Measurements from ENCODE around the gene PDHB. TPM values are rescaled to one million over a fixed set of nuclear protein-coding genes. Genes with fewer than 3 reads are reported as not detected.

PDHB gene
- polyA plus RNA-seq, 1 donor (not counting 4 experiments of a cell fraction or from before 2014, with no cell fraction given), result 78.9 TPM

DNA sequence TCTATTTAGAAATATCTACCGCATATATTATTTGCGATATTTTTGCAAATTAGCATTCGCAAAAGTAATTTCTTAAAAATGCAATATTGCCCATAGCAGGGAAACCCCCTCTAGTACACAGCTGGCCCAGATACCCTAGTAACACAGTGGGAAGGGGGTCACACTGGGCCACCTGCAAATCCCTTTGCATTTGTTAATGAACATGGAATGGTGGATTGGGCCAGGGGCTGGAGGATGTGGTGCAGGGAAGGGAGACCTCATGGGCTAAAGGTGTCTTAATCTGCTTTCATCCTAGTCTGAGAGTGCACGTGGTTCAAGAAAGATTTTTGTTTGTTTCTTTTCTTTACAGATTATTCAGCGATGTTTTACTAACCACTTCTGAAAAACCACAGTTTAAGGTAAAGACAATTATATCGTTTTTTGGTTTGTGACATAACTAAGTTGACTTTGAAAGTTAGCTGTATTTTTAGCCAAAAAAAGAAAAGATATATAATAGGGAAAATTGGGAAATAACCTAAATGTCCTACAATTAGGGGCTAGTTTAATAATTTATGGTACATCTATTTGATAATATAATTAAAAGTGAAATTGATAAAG is 30.0 kb downstream of the PDHB start:
- TF ChIP-seq, protein P1, sequence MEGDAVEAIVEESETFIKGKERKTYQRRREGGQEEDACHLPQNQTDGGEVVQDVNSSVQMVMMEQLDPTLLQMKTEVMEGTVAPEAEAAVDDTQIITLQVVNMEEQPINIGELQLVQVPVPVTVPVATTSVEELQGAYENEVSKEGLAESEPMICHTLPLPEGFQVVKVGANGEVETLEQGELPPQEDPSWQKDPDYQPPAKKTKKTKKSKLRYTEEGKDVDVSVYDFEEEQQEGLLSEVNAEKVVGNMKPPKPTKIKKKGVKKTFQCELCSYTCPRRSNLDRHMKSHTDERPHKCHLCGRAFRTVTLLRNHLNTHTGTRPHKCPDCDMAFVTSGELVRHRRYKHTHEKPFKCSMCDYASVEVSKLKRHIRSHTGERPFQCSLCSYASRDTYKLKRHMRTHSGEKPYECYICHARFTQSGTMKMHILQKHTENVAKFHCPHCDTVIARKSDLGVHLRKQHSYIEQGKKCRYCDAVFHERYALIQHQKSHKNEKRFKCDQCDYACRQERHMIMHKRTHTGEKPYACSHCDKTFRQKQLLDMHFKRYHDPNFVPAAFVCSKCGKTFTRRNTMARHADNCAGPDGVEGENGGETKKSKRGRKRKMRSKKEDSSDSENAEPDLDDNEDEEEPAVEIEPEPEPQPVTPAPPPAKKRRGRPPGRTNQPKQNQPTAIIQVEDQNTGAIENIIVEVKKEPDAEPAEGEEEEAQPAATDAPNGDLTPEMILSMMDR (optimal IDR thresholded peaks at IDR 0.05 in 1 of 3, IDR thresholded peaks at IDR 0.05 in 1 of 3, conservative IDR thresholded peaks at IDR 0.05 in 1 of 3; ENCODE audit: extremely low read depth in 1 of 3, insufficient read depth in 2 of 3, low read length in 3 of 3), result no peak
- TF ChIP-seq EZH2 (IDR thresholded peaks at IDR 0.05; ENCODE audit: low read length), result no peak

DNA sequence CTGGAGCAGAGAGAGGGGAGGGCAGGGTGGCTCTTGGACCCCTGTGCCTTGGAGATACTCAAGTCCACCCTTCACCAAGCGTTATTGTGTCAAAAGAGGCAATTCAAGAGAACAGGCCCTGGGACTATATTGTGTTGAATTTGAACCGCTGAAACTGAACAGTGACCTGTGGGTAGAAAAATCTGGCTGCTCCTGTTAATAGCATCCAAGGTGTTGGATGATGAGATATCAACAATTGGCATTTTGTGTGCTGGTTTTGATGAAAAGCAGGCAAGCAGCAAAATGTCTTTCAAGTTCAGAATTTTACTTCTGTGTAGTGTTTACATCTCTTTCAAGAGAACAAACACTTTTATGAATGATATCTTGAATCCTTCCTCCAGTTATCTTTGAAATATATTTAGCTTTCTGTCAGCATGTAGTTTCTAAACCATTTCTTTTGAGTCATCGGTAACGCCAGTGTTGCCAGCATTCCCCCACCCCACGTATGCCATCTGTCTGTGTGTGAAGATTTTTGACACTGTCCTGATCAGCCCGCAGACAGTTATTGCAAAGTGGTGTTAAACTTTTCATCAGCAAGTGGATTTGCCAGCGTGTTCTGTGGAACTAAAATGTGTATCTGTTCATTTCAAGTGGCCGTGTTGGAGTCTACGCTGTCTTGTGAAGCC is 34.8 kb downstream of the PDHB start:
- H3K9me1 ChIP-seq (ENCODE audit: control insufficient read depth, extremely low read depth, insufficient read depth, low read length), result no peaks in the 10 kb centered on the region
- no peak overlapping the region for H2AFZ ChIP-seq (ENCODE audit: control insufficient read depth, low read length)
- no peak for DNase-seq (ENCODE audit: low read depth, low spot score)
- H3K9me3 ChIP-seq (ENCODE audit: control insufficient read depth, low read depth, low read length), result no peaks in the 10 kb centered on the region
- no peak overlapping the region for H3K4me3 ChIP-seq (ENCODE audit: control insufficient read depth in 2 of 3, extremely low read depth in 1 of 3, insufficient read depth in 2 of 3, low read depth in 1 of 3, low read length in 3 of 3)
- H3K4me2 ChIP-seq (ENCODE audit: control insufficient read depth, extremely low read depth, insufficient read depth, low read depth, low read length), result no peak overlapping the region
- no peak overlapping the region for H3K9ac ChIP-seq (ENCODE audit: control insufficient read depth, extremely low read depth, insufficient read depth, low read length)
- H3K79me2 ChIP-seq (ENCODE audit: control insufficient read depth, insufficient read depth, low read length), result no peaks in the 10 kb centered on the region
- no peaks in the 10 kb centered on the region for H3K27me3 ChIP-seq (ENCODE audit: control insufficient read depth, extremely low read depth, insufficient read depth, low read length)
- H3K36me3 ChIP-seq (ENCODE audit: control insufficient read depth in 2 of 2, extremely low read depth in 1 of 2, insufficient read depth in 2 of 2, low read length in 2 of 2), result peaks cover 0 to 16% of the 10 kb centered on the region in 2 experiments
- dilution Hi-C loops (cut with MboI; ENCODE audit: extremely low pct_ligation_motif_present, low sequenced_read_pairs), result no loop called here
- FAIRE-seq, result no peak
- TF ChIP-seq, protein P1 (optimal IDR thresholded peaks at IDR 0.05 in 1 of 3, IDR thresholded peaks at IDR 0.05 in 1 of 3, conservative IDR thresholded peaks at IDR 0.05 in 1 of 3; ENCODE audit: extremely low read depth in 1 of 3, insufficient read depth in 2 of 3, low read length in 3 of 3), result no peak
- no peak for TF ChIP-seq EZH2 (IDR thresholded peaks at IDR 0.05; ENCODE audit: low read length)
- no peak overlapping the region for H3K27ac ChIP-seq (ENCODE audit: control insufficient read depth, insufficient read depth, low read length)
- H4K20me1 ChIP-seq (ENCODE audit: control insufficient read depth, extremely low read depth, insufficient read depth, low read length), result no peaks in the 10 kb centered on the region
- no peaks in the 10 kb centered on the region for H3K4me1 ChIP-seq (ENCODE audit: control insufficient read depth, extremely low read depth, insufficient read depth, low read length)

More for the DNA sequence above, 30.0 kb downstream of the PDHB start:
- no peak for FAIRE-seq
- H3K27me3 ChIP-seq (ENCODE audit: control insufficient read depth, extremely low read depth, insufficient read depth, low read length), result no peaks in the 10 kb centered on the region
- dilution Hi-C loops (cut with MboI; ENCODE audit: extremely low pct_ligation_motif_present, low sequenced_read_pairs), result no loop called here
- no peaks in the 10 kb centered on the region for H3K4me1 ChIP-seq (ENCODE audit: control insufficient read depth, extremely low read depth, insufficient read depth, low read length)
- H3K4me3 ChIP-seq (ENCODE audit: control insufficient read depth in 2 of 3, extremely low read depth in 1 of 3, insufficient read depth in 2 of 3, low read depth in 1 of 3, low read length in 3 of 3), result no peak overlapping the region
- H3K9me1 ChIP-seq (ENCODE audit: control insufficient read depth, extremely low read depth, insufficient read depth, low read length), result no peaks in the 10 kb centered on the region
- DNase-seq (ENCODE audit: low read depth, low spot score), result no peak
- no peak overlapping the region for H3K9ac ChIP-seq (ENCODE audit: control insufficient read depth, extremely low read depth, insufficient read depth, low read length)
- H3K36me3 ChIP-seq (ENCODE audit: control insufficient read depth in 2 of 2, extremely low read depth in 1 of 2, insufficient read depth in 2 of 2, low read length in 2 of 2), result peaks cover 0 to 9% of the 10 kb centered on the region in 2 experiments
- no peak overlapping the region for H2AFZ ChIP-seq (ENCODE audit: control insufficient read depth, low read length)
- no peaks in the 10 kb centered on the region for H3K79me2 ChIP-seq (ENCODE audit: control insufficient read depth, insufficient read depth, low read length)
- no peaks in the 10 kb centered on the region for H3K9me3 ChIP-seq (ENCODE audit: control insufficient read depth, low read depth, low read length)
- no peak overlapping the region for H3K4me2 ChIP-seq (ENCODE audit: control insufficient read depth, extremely low read depth, insufficient read depth, low read depth, low read length)
- no peak overlapping the region for H3K27ac ChIP-seq (ENCODE audit: control insufficient read depth, insufficient read depth, low read length)
- no peaks in the 10 kb centered on the region for H4K20me1 ChIP-seq (ENCODE audit: control insufficient read depth, extremely low read depth, insufficient read depth, low read length)

All from keratinocyte (primary cell).